Loucy (cell line): ENCODE results near the gene GFRA3.

Experiments
- CTCF ChIP-seq: fragments of 200-600 bp; sonication (generic); conservative IDR thresholded peaks from 2 replicates; pipeline ENCODE4 v1.5.1; 2014; ENCODE audit warnings: mild to moderate bottlenecking, antibody characterized with exemption, low read length
- EZH2phosphoT487 ChIP-seq: fragments of 200-600 bp; IDR thresholded peaks from 2 replicates; pipeline ENCODE4 v1.6.1; 2018; ENCODE audit warnings: antibody characterized with exemption, mild to moderate bottlenecking, moderate library complexity, borderline replicate concordance

GRCh38 chr5:138243794-138244193, 30.6 kb downstream of the GFRA3 start:
- TF ChIP-seq CTCF = no peak
- no peak for TF ChIP-seq EZH2phosphoT487
